Measurements from ENCODE around the gene LDLRAD3.
"Not testable (repeated sequence)": the region's sequence is repeated elsewhere in the genome, so short reads cannot be mapped to it uniquely, and the experiment has no call there.

The LDLRAD3 gene

GRCh38 chr11:36023922-36024321, 80.1 kb downstream of the LDLRAD3 start:
- DNase-seq: no peak

DNA sequence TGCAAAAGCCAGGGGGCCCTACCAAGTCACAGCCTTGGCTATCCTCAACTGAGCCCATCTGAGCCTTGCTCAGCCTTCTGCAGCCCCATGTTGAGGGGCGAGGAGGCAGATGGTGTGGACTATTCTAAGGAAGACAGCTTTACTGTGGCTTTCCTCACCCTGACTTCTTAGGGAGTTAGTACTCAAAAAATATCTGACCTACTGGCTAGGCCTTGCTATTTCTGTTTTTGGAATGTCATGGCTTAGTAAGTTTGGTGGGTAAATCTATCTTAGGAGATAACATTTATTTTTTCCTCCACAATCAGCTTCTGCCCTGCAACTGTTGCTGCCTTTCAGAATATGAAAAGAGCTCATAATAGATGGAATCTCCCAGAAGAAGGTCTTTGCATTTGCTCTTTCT, 80.9 kb downstream of the LDLRAD3 start:
- DNase-seq: no peak

DNA sequence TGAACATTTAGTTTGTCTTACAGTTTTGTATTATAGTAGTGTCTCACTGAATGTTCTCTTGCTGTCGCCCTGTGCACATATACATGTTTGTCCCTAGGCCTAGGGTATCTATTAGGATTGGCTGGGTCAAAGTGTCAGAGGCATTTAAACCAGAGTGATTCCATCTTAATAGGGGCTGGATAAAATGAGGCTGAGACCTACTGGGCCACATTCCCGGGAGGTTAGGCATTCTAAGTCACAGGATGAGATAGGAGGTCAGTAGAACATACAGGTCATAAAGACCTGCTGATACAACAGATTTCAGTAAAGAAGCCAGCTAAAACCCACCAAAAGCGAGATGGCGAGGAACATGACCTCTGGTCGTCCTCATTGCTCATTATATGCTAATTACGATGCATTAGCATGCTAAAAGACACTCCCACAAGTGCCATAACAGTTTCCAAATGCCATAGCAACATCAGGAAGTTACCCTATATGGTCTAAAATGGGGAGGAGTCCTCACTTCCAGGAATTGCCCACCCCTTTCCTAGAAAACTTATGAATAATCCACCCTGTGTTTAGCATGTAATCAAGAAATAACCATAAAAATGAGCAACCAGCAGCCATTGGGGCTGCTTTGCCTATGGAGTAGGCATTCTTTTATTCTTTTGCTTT, 82.6 kb downstream of the LDLRAD3 start:
- DNase-seq: no peak

DNA sequence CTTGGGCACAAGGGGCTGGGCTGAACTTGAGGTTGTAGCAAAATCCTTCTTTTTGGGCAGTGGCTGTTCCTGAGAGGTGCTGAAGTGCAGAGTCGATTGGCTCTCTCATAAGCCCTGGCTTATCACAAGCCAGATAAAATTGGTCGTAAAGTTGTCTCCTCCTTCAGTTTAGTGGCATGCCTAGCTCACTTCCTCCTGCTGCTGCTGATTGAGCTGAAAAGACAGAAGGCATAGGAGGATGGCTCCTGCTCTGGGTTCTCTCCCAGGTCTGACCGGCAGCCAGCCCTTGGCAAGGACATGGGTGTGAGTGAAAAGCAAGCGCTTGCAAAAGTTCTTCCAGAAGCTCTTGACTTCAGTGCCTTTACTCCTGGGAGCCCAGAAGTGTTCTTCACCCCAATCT, 83.9 kb downstream of the LDLRAD3 start:
- DNase-seq: no peak

DNA sequence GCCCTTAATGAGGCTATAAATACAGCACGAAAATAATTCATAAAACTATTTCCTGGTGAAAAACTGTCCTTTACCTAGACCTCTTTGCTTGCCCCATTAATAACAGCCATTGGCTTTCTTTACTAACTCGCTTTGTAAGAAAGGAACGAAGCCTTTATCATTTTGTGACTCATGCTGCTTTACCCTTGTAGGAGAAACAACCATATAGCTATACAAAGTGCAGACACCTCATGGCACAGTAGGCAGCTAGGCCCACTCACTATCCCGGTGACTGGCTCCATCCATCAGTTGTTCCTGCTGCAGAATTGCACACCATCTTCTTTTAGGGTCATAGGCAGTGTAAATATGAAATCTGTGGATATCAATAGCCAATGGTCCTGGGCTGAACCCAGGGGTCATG, 85.8 kb downstream of the LDLRAD3 start:
- DNase-seq: no peak

- DNase-seq: no peak
Observed at GRCh38 chr11:36030731-36031281, 86.9 kb downstream of the LDLRAD3 start.

- no peak for DNase-seq
Observed at GRCh38 chr11:36033082-36033751, 89.4 kb downstream of the LDLRAD3 start.

GRCh38 chr11:36033936-36034335, 90.1 kb downstream of the LDLRAD3 start:
- no peak for DNase-seq

- DNase-seq: no peak
Observed at GRCh38 chr11:36034551-36035331, 90.9 kb downstream of the LDLRAD3 start.

- no peak for DNase-seq
Observed at GRCh38 chr11:36035454-36035853, 91.6 kb downstream of the LDLRAD3 start.

DNA sequence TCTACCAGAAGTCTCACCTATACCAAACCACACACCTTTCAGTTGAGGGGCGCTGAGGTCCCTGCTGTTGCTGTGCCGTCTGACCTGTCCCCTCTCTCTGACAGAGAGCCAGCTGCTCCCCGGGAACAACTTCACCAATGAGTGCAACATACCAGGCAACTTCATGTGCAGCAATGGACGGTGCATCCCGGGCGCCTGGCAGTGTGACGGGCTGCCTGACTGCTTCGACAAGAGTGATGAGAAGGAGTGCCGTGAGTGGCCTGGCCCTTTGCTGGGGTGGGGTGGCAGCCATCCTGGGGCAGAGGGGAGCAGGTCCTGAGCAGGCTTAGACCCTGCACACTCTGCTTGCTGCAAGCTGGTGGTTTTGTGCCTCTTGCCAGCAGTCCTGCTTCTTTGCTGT, 92.1 kb downstream of the LDLRAD3 start:
- no peak for DNase-seq

GRCh38 chr11:36037031-36037430, 93.2 kb downstream of the LDLRAD3 start:
- DNase-seq: no peak

- DNase-seq: no peak
Observed at GRCh38 chr11:36038541-36038940, 94.7 kb downstream of the LDLRAD3 start.

DNA sequence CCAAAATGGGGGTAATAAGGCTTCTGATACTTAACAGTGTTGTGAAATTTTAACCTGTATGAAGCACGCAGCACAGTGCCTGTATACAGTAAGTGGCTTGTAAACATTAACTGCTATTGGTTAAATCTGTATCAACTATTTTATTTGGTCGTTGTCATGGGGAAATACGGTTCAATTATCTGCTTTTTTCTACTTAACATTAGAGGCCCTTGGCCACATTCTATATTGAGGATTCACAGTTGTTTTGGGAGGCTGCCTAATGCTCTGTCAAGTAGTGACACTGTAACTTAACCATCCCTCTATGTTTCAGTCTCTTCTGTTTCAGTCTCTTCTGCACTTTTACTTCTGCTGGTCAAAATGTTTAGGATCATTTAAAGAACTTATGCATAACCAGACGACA, 95.6 kb downstream of the LDLRAD3 start:
- DNase-seq: no peak

GRCh38 chr11:36041988-36042611, 98.2 kb downstream of the LDLRAD3 start:
- DNase-seq: no peak

DNA sequence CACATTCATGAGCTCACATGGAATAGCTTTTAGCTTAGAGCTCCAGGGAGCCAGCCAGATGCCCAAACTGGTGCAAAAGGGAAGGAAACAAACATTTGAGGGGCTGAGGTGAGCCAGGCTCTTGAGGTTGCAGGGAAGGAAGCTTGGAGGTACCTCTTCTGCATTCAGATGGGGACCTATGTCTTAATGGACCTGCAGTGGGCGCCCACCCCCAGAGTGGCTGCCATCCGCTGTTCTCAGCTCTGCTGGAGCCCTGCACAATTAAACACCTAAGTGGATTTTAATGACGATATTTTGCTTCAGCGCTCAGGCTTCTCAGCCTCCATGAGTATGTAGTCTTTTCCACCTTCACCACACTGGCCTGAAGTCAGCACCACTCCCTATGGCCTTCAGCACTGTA, 100.8 kb downstream of the LDLRAD3 start:
- DNase-seq: no peak

DNA sequence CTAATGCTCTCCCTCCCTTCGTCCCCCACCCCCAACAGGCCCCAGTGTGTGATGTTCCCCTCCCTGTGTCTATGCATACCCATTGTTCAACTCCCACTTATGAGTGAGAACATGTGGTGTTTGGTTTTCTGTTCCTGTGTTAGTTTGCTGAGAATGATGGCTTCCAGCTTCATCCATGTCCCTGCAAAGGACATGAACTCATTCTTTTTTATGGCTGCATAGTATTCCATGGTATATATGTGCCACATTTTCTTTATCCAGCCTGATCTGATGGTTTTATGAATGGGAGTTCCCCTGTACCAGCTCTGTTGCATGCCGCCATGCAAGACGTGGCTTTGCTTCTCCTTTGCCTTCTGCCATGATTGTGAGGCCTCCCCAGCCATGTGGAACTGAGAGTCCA, 102.1 kb downstream of the LDLRAD3 start:
- not testable (repeated sequence) for DNase-seq

DNA sequence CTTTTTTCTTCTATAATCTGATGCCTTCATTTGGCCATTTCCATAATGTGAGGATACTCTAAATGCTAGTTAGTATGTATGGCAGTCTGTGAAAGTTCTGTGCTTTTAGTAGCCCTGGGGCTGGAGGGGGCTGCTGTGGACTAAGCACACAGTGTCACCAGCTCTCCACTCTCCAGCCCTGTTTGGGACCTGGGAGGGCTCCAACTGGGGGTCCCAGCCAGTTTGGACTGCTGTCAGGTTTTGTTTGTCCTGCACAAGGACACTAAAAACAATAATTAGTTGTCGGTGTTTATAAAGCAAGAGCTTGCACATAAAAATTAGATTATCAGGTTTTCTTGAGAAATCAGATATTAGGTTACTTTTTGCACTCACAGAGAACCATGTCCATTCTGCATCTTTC, 103.1 kb downstream of the LDLRAD3 start:
- DNase-seq: no peak

DNA sequence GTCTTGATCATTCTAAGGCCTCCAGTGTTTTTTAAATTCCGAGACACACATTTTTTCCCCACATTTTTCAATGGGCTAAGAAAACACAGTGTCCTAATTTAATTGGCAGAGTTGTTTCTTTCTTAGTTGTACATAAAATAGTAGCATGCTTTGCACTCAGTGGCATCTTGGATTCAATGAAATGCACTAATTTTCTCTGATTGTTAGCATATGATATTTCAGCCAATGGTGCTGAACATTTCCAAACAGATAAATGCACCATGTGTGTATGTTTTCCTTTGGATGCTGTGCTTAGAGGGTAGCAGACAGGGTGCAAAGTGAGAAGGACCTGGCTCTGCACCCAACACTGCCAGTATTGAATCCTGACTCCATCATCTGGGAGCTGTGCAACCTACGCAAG, 103.5 kb downstream of the LDLRAD3 start:
- DNase-seq: no peak

GRCh38 chr11:36048496-36049247, 104.8 kb downstream of the LDLRAD3 start:
- no peak for DNase-seq

DNA sequence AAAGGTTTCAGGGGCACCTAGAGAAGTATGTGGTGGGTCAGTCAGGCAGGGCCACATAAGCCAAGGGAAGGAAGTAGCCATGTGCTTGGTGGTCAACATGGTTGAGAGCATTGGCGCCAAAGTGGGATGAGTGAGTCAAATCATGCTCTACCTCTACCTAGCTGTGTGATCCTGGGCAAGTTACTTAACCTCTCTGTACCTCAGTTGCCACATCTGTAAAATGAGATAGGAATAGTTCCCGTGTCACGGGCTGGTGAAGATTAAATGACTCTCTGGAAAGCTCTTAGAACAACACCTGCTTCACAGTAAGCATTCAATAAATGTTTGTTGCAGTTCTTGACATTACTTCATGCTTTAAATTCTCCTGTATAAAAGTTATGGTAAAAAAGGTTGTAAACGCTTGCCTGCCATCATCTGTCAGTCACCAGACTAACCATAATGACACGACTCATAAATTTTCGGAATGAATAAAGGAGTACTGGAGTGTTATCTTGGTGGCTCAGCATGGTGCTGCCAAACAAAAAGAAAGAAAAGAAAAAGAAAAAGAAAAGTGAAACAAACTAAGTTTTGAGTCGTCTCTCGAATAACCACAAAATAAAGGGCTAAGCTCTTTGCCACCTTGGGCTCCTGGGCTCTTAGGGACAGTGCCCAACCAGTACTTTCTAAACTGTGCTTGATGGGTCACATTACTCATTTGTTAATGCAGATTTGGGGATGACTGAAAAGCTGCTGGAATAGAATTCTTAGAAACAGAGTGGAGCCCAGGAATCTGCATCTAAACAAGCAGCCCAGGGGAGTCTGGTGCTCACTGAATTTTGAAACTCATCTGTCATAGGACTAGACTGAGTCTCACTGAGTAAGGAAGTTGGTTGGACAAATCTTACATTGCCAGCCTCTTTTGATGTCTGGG, 107.6 kb downstream of the LDLRAD3 start:
- no peak for DNase-seq

Measured in CD4-positive, alpha-beta T cell treated with Interleukin-4 for 1 hour (primary cell).